ENCODE measurements around the gene ABHD14A.

ABHD14A gene

DNA sequence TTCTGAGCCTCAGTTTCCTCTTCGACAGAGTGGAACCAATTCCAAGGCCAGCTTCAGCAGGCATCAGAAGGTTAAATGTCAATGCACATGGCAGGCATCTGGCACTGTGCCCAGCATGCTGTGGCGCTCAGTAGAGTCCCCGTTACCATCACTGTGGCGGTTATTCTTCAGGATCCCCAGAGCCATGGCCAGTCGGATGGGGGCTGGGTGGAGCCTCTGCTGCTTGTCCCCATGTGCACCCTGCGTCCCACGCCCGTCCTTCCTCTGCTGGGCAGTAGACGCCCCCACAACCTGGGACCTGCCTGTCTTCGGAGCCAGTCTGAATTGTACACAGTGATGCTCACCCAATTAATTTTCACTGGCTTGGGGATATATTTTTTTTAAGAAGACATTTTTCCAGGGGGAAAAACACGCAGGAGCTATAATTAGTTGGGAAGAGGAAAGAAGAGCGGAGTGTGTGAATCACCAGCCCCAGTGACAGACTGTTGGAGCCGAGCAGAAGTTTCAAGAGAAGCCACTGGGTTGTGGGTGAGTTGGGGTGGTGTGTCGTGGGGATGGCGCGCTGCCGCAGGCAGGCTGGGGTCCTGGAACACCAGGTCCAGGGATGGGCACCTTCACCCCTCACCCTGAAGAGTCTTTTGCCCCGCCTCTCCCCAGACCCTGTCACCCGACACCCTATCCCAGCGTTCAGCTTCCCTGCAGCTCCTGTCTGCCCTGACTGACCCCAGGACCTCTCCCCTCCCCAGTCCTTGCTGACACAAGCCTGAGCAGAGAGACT, 47.6 kb downstream of the ABHD14A start:
- no peak for DNase-seq (ENCODE audit: low read depth)
- TF ChIP-seq, protein P1, sequence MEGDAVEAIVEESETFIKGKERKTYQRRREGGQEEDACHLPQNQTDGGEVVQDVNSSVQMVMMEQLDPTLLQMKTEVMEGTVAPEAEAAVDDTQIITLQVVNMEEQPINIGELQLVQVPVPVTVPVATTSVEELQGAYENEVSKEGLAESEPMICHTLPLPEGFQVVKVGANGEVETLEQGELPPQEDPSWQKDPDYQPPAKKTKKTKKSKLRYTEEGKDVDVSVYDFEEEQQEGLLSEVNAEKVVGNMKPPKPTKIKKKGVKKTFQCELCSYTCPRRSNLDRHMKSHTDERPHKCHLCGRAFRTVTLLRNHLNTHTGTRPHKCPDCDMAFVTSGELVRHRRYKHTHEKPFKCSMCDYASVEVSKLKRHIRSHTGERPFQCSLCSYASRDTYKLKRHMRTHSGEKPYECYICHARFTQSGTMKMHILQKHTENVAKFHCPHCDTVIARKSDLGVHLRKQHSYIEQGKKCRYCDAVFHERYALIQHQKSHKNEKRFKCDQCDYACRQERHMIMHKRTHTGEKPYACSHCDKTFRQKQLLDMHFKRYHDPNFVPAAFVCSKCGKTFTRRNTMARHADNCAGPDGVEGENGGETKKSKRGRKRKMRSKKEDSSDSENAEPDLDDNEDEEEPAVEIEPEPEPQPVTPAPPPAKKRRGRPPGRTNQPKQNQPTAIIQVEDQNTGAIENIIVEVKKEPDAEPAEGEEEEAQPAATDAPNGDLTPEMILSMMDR (conservative IDR thresholded peaks at IDR 0.05; ENCODE audit: low read depth, low read length): no peak
- no peak overlapping the region for H3K4me3 ChIP-seq (ENCODE audit: low read length)

DNA sequence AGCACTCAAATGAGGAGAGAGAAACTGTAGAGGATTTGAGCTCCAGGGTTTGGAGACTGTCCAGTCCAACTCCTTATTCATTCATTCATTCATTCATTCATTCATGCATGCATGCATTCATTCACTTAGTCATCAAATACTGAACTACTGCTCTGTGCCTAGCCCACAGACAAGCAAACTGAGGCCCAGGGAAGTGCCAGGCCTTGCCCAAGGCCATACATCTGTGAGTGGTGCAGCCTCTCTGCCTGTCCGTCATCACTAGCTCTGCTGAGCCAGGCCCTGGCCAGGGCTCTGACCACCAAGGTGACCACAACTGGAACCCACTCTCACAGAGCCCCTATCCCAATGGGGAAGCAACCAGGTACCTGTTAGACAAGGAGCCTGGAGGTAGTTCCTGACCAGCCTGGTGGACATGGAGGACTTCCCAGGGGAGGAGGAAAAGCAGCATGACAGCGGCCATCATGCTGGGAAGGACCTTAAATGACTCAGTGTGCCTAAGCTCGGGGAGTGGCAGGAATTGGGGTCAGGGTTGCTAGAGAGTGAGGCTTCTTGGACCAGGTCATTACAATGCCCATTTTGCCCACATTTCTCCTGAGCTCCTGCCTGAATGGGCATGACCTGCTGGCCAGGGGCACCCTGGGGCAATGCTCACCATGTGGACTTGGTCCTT, 48.4 kb downstream of the ABHD14A start:
- no peak for DNase-seq (ENCODE audit: low read depth)
- TF ChIP-seq, protein P1 (conservative IDR thresholded peaks at IDR 0.05; ENCODE audit: low read depth, low read length): no peak

GRCh38 chr3:52023860-52024764, 49.2 kb downstream of the ABHD14A start:
- TF ChIP-seq, protein P1 (conservative IDR thresholded peaks at IDR 0.05; ENCODE audit: low read depth, low read length): no peak
- no peak for DNase-seq (ENCODE audit: low read depth)
- no peak overlapping the region for H3K4me3 ChIP-seq (ENCODE audit: low read length)

More for the DNA sequence above, 48.4 kb downstream of the ABHD14A start:
- no peak overlapping the region for H3K4me3 ChIP-seq (ENCODE audit: low read length)

DNA sequence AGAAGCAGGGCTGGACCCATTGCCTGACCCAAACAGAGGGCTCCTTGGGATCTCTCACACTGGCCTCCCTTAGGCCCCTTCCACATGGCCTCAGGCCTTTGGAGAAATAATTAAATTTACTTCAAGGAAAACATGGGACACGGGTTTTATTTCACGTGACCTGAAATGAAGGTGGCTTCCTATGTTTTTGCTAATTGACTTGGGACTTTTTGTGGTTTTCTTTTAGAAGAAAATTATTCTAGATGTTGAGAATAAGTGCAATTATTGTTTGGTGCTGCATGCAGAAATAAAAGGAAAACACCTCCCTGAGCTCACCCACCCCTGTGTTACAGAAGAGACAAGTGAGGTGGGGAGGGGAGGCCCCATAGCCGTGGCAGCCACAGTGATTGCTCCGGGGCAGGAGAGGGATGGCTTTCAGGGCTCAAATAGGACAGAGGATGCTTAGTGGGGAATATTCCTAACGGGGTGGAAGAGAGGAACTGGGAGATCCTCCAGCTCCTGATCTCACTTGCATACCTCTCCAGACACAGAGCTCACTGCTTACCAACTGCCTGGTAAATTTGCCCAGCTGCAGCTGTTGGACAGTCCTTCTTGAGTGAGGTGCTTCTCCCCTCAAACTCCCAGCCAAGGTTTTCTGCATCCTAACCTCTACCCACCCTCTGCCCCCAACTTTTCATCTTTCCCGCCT, 50.0 kb downstream of the ABHD14A start:
- no peak for DNase-seq (ENCODE audit: low read depth)
- TF ChIP-seq, protein P1 (conservative IDR thresholded peaks at IDR 0.05; ENCODE audit: low read depth, low read length): no peak
- no peak overlapping the region for H3K4me3 ChIP-seq (ENCODE audit: low read length)

- DNase-seq (ENCODE audit: low read depth): no peak
- H3K4me3 ChIP-seq (ENCODE audit: low read length): no peak overlapping the region
- TF ChIP-seq, protein P1 (conservative IDR thresholded peaks at IDR 0.05; ENCODE audit: low read depth, low read length): no peak
Measured at GRCh38 chr3:52025453-52025852, 50.6 kb downstream of the ABHD14A start.

DNA sequence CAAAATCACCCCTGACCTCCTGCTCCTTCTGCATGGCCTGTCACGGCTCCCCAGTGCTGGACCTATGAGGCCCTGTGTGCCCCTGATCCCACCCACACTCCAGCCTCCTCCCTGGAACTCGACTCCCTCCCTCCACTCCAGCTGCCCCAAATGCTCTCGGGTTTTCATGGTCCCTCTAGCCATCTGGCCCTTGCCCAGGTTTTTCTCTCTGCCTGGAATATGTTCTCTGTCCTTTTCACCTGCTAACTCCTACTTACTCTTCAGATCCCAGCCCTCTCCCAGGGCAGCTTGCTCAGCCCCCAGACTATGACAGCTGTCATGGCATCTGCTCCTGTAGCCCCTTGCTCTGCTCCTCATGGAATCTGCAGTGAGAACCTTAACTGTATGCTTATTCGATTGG, 51.2 kb downstream of the ABHD14A start:
- H3K4me3 ChIP-seq (ENCODE audit: low read length): no peak overlapping the region
- TF ChIP-seq, protein P1 (conservative IDR thresholded peaks at IDR 0.05; ENCODE audit: low read depth, low read length): no peak
- no peak for DNase-seq (ENCODE audit: low read depth)

Data from retinal pigment epithelial cell (primary cell).